ENCODE measurements around the gene RIPPLY1. TPM values are rescaled to one million over a fixed set of nuclear protein-coding genes. Genes with fewer than 3 reads are reported as not detected.

RIPPLY1 gene
- total RNA-seq, 1 donor from 2014 or later = not detected

- no peaks in the 10 kb centered on the region for H3K9me3 Mint-ChIP-seq
- H3K4me1 Mint-ChIP-seq = peaks cover 5% of the 10 kb centered on the region
- no peak for DNase-seq (ENCODE audit: low spot score in 2 of 2, unreplicated experiment in 2 of 2)
- no peak for TF ChIP-seq CTCF (IDR thresholded peaks at IDR 0.05; ENCODE audit: unreplicated experiment)
- H3K27ac Mint-ChIP-seq = no peak overlapping the region
- H3K4me3 Mint-ChIP-seq = no peak overlapping the region
- no peaks in the 10 kb centered on the region for H3K27me3 Mint-ChIP-seq (ENCODE audit: low read depth)
- H3K36me3 Mint-ChIP-seq = no peaks in the 10 kb centered on the region
These were observed 25.1 kb upstream of the RIPPLY1 start for GRCh38 chrX:106928227-106928626.

- Mint-ChIP-seq H3K9me3 (no peaks in the 10 kb centered on the region), H3K36me3 (no peaks in the 10 kb centered on the region), H3K27me3 (ENCODE audit: low read depth) (no peaks in the 10 kb centered on the region), H3K27ac (no peak overlapping the region), H3K4me3 (no peak overlapping the region), H3K4me1 (peaks cover 2% of the 10 kb centered on the region)
- no peak for DNase-seq (ENCODE audit: low spot score in 2 of 2, unreplicated experiment in 2 of 2)
- TF ChIP-seq CTCF (IDR thresholded peaks at IDR 0.05; ENCODE audit: unreplicated experiment) = no peak
These were observed 24.6 kb upstream of the RIPPLY1 start for GRCh38 chrX:106927700-106928099.

- H3K4me1 Mint-ChIP-seq = no peaks in the 10 kb centered on the region
- DNase-seq (ENCODE audit: low spot score in 2 of 2, unreplicated experiment in 2 of 2) = no peak
- no peak for TF ChIP-seq CTCF (IDR thresholded peaks at IDR 0.05; ENCODE audit: unreplicated experiment)
- H3K4me3 Mint-ChIP-seq = no peak overlapping the region
- no peak overlapping the region for H3K27ac Mint-ChIP-seq
- H3K9me3 Mint-ChIP-seq = no peaks in the 10 kb centered on the region
- H3K27me3 Mint-ChIP-seq (ENCODE audit: low read depth) = no peaks in the 10 kb centered on the region
- H3K36me3 Mint-ChIP-seq = no peaks in the 10 kb centered on the region
These were observed 23.9 kb upstream of the RIPPLY1 start for GRCh38 chrX:106927023-106927422.

GRCh38 chrX:106921637-106922036 is 18.5 kb upstream of the RIPPLY1 start:
- no peaks in the 10 kb centered on the region for H3K36me3 Mint-ChIP-seq
- H3K4me3 Mint-ChIP-seq = no peak overlapping the region
- no peak for TF ChIP-seq CTCF (IDR thresholded peaks at IDR 0.05; ENCODE audit: unreplicated experiment)
- no peaks in the 10 kb centered on the region for H3K27me3 Mint-ChIP-seq (ENCODE audit: low read depth)
- DNase-seq (ENCODE audit: low spot score in 2 of 2, unreplicated experiment in 2 of 2) = no peak
- H3K9me3 Mint-ChIP-seq = peaks cover 12% of the 10 kb centered on the region
- H3K4me1 Mint-ChIP-seq = peaks cover 4% of the 10 kb centered on the region
- H3K27ac Mint-ChIP-seq = no peak overlapping the region

GRCh38 chrX:106919932-106920452 is 16.9 kb upstream of the RIPPLY1 start, which contains the start of gene CLDN2:
TSS of gene CLDN2 (plus strand) at chrX:106920402. CDS start at chrX:106928229, 7,827 bp downstream.
- H3K4me1 Mint-ChIP-seq = peaks cover 4% of the 10 kb centered on the region
- no peak within 1 kb of the TSS for H3K27ac Mint-ChIP-seq
- H3K27me3 Mint-ChIP-seq (ENCODE audit: low read depth) = no peaks in the 10 kb centered on the region
- H3K9me3 Mint-ChIP-seq = peaks cover 16% of the 10 kb centered on the region
- H3K4me3 Mint-ChIP-seq = no peak within 1 kb of the TSS
- H3K36me3 Mint-ChIP-seq = no peaks in the 10 kb centered on the region
- DNase-seq (ENCODE audit: low spot score in 2 of 2, unreplicated experiment in 2 of 2) = no peak
- no peak for TF ChIP-seq CTCF (IDR thresholded peaks at IDR 0.05; ENCODE audit: unreplicated experiment)
